Fibroblast of pulmonary artery (primary cell): ENCODE measurements around the gene TNFRSF1A.

Experiments used
- DNase-seq: peaks from one replicate; pipeline ENCODE4 v3.0.0-alpha.2; 2010; ENCODE audit warnings: low read depth
- H3K4me3 ChIP-seq: replicated peaks from 2 replicates; pipeline ENCODE4 v1.5.1; 2011; ENCODE audit warnings: low read depth, mild to moderate bottlenecking, control low read depth, low read length, moderate library complexity
- TF ChIP-seq, protein P1 (sequence below): IDR thresholded peaks from 2 replicates; pipeline ENCODE4 v1.5.1; 2011; ENCODE audit warnings: mild to moderate bottlenecking, control low read depth, low read length, inconsistent platforms; ENCODE audit errors: missing control alignments

Gene TNFRSF1A

GRCh38 chr12:6321905-6322304 lies 20.0 kb downstream of the TNFRSF1A start:
- DNase-seq: no peak
- TF ChIP-seq, protein P1, sequence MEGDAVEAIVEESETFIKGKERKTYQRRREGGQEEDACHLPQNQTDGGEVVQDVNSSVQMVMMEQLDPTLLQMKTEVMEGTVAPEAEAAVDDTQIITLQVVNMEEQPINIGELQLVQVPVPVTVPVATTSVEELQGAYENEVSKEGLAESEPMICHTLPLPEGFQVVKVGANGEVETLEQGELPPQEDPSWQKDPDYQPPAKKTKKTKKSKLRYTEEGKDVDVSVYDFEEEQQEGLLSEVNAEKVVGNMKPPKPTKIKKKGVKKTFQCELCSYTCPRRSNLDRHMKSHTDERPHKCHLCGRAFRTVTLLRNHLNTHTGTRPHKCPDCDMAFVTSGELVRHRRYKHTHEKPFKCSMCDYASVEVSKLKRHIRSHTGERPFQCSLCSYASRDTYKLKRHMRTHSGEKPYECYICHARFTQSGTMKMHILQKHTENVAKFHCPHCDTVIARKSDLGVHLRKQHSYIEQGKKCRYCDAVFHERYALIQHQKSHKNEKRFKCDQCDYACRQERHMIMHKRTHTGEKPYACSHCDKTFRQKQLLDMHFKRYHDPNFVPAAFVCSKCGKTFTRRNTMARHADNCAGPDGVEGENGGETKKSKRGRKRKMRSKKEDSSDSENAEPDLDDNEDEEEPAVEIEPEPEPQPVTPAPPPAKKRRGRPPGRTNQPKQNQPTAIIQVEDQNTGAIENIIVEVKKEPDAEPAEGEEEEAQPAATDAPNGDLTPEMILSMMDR: no peak
- H3K4me3 ChIP-seq: no peak overlapping the region

DNA sequence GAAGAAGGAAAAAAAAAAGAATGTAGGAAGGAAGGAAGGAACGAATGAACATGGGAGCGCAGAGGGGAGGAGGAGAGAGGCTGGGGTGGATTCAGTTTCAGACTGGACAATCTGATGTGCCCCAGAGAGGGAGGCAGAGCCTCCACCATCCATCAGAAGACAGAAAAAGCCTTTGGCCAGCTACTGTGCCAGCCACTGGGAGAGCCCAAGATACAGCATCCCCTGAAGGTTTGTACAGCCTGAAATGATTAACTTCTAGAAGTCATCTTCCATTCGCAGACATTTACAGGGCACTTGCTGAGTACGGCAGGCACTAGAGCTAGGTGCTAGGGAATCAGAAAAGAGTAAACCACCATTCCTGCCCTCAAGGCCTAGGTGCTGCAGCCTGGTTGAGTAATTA lies 22.4 kb downstream of the TNFRSF1A start:
- no peak overlapping the region for H3K4me3 ChIP-seq
- TF ChIP-seq, protein P1: no peak
- no peak for DNase-seq

DNA sequence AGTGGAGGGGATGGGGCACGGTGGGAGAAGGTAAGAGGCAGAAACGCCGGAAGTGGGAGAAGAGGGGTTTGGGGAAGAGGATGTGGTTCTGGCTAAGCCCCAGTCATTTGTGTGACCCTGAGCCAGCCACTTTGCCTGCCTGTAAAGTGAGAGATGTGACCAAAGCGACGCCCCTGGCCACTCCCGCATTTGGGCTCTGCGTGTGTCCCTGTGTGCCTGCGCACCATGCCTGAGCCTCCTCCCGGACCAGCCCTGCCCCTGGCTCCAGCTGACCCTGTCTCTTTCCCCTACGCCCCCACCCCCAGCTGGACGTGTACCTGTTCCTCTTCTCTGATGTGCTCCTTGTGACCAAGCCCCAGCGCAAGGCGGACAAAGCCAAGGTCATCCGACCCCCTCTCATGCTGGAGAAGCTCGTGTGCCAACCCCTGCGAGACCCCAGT lies 23.4 kb downstream of the TNFRSF1A start:
- no peak for DNase-seq
- no peak overlapping the region for H3K4me3 ChIP-seq
- TF ChIP-seq, protein P1: no peak

GRCh38 chr12:6317693-6318439 lies 24.0 kb downstream of the TNFRSF1A start:
- H3K4me3 ChIP-seq: no peak overlapping the region
- TF ChIP-seq, protein P1: no peak

DNA sequence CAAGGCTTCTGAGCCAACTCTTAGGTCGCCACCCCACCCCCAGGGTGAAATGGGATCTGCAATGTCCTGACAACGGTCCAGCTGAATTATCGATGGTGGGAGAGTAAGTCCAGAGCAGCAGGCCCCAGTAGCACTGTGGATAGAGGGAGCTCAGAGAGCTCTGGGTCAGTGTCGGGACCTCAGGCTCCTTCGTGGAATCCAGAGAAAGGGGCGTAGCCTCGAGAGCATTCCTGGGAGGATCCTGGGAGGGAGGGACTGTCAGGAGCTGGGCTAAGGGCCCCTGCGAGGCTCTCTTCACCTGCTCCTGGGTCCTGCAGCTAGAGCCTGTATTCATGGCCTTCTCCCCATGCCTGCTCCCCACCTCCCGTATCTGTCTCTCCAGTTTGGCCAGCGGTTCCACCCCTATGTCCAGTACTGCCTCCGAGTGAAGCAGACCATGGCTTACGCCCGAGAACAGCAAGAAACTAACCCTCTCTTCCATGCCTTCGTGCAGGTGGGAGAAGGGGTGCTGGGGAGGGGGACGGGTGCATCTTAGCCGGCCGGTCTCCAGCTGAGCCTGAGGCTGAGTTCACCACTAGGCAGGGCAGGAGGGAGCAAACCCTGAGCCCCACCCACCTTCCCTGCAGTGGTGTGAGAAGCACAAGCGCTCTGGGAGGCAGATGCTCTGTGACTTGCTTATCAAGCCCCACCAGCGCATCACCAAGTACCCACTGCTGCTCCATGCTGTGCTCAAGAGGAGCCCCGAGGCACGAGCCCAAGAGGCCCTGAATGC lies 24.8 kb downstream of the TNFRSF1A start:
- TF ChIP-seq, protein P1: no peak
- no peak overlapping the region for H3K4me3 ChIP-seq
- DNase-seq: no peak

More at GRCh38 chr12:6317693-6318439, 24.0 kb downstream of the TNFRSF1A start:
- no peak for DNase-seq

- H3K4me3 ChIP-seq: no peak overlapping the region
- TF ChIP-seq, protein P1: no peak
- no peak for DNase-seq
Observed at GRCh38 chr12:6315704-6316597, 25.9 kb downstream of the TNFRSF1A start.
